NCI-H748 (cell line): ENCODE data around the gene CDH10.

Experiments
- DNase-seq: peaks from one replicate; lab custom pipeline; 2025; ENCODE audit not compliant: unreplicated experiment; lab: John Stamatoyannopoulos, UW

CDH10 gene

DNA sequence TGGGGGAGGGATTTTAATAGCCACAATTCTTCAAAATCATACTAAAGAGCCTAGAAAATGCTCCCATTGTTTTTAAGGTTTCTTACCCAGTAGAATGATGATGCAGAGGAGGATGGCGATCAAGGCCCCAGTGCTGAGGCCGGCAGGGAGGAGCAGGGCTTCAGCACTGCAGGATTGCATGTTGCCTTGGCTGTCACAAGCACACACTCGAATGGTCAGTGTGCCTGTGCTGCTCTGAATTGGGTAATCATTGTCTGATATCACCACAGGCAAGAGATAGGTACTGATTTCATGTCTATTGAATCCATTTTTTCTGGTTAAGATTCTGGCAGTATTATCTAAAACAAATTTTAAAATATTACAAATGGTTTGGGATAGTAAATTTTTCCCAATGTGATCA, 153.3 kb downstream of the CDH10 start:
- DNase-seq: no peak

DNA sequence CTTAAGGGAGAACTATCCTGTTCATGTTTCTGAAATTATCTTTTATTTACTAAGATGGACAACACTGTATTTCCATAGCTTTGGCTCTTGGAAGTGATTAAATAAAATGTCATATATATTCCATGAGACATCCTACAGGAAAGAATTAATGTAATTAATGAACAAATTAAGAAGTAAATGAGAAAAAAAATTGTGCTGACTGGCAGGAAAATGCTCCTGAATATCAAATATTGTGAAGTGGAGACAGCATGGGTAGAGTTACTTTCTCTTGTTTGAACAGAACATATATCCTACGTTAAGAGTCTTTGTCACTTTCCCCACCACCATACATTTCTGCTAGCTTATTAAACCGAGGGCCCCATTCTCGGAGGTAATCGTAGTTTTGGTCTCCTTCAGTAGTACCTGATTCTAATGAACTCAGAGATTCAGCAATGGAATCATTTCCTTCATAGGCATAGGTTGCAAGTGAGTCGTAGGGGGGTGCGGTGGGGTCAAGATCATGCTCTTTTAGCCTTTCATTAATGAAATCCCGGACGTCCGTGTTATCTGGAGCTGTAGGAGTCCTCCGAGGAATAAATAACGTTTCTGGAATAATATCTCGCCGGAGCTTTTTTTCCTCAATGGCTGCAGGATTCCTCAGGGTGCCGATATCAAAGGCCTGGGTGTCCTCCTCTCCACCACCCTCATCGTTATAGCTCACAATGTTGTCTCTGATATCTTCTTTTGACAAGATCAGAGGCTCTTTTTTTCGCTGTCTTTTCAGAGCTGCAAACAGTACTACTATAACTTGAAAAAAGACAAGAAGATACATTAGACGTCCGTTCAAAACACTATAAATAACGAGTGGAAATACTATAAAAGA, 157.2 kb downstream of the CDH10 start:
- no peak for DNase-seq

DNA sequence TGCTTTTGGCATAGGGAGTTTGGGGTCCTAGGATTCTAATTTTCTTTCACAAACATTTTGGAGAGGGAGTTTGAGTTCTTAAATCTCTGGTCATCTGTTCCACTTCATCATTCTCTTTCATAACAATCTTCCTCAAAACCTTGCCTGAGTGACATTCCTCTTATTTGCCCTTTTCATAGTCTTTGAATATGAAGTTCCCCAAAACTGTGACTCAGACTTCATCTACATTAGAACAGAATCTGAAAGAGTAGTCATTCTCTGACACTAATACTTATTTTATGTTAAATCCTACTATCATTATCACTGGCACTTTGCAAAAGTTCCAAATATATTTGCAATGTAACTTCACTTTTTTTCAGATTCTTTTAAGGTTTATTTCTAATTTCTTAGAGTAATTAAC, 163.8 kb downstream of the CDH10 start:
- DNase-seq: no peak

DNA sequence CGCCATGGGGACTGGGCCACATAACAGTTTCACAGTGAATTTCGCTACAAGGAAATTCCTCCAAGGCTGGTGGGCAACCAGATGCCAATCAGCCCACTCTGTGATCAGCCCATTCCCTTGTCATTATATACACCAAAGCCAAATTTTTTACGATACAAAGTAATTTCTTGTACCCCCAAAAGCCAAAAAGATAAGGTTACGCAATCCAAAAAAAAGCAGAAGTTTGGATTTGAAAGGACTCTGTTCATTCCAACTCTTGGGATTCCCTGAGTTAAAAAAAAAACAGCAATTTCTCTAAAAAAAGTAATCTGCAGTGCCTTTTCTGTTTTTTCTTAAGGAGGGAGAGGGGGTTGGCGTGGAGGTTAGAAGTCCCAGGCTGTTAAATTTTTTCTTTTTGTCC, 166.8 kb downstream of the CDH10 start:
- DNase-seq: no peak

DNA sequence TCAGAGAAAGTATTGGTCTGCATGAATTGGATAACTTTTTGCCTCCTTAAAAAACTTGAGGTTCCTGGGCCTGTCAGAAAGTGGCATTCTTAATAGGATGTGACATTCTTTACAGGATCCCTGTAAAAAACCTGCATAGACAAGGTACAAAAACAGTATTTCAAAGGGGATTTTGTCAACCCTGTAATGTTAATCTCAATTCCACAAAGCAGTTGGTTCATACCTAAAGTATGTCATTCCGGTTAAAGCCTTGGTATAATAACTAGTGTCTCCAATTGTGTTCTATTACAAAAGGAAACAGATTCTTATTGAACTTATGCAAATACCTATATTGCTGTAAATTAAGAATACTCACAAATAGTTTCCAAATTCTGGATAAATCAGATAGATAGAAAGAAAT, 169.7 kb downstream of the CDH10 start:
- no peak for DNase-seq

DNA sequence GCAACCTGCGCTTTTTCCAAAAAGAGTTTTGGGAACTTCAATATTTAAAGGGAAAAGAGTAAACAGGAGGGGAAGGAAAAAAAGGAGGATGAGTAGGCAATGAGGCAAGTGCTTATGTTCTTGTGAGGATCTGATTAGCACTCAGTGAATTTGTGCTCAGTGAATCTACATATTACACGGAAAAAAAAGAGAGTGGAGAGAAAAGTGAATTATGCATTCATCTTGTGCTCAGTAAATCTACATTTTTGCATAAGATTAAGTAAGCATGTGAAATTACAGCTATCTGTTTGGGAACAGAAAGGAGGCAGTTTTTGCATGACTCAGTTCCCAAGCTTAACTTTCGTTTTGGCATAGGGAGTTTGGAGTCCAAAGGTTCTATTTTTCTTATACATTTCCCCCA, 170.1 kb downstream of the CDH10 start:
- DNase-seq: no peak

DNA sequence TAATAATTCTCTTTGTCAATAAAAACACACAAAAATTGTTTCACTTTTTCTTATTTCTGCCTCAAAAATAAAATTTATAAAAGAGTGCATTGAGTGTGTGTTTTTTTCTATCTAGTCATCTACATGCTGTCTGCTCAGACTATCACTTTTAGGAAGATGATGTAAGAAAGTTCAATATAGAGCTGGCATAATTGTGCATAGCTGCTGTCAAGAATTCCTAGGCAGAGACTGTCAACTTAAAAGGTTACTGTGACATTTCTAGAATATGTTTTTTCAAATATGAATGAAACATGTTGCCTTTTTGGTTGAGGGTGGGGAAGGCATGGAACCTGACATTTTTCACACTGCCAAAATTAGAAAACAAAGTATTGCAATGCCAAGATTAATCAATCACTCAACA, 172.3 kb downstream of the CDH10 start:
- DNase-seq: no peak

DNA sequence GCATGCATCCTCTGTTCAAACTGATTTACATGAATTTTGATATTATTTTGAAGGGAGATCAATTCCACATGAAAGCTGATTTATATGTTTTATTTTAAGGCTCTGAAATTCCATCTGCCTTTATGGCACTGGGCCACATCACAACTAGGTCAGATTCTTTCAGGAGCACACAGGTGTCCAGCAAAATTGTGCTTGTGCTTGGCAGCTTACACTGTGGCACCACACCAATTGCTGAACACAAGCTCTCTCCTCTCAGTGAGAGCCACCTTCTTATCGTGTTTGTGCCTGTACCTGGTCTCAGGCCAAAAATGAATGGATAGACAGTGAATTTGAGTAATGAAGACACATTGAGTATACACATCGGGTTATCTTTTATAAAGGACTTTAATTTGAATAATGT, 200.4 kb downstream of the CDH10 start:
- DNase-seq: no peak

DNA sequence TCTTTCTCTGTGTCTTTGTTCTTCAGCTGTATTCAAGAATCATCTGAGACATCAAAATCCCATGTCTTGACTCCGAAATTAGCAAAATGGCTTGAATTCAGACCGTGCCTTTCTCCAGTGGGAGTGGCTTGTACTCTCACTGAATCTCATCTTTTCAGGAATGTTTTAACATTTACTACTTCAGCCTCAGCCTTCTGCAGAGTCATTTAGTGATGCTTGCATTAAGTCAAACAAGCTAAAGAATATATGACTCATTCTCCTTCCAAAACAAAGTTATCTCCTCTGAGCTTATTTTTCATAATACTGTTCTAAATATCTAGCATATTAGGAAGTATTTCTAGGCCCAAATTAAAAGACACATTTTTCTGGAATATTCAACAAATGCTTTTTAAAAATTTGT, 205.3 kb downstream of the CDH10 start:
- DNase-seq: no peak
